GM19025 (cell line): ENCODE results near the gene VPS37D.

ENCODE experiments used
- ATAC-seq: cut with Tn5 transposase; IDR thresholded peaks from one replicate; pipeline ENCODE4 v1.9.1; 2021; ENCODE audit warnings: mild to moderate bottlenecking, low read depth, moderate library complexity; ENCODE audit not compliant: unreplicated experiment

Gene VPS37D

DNA sequence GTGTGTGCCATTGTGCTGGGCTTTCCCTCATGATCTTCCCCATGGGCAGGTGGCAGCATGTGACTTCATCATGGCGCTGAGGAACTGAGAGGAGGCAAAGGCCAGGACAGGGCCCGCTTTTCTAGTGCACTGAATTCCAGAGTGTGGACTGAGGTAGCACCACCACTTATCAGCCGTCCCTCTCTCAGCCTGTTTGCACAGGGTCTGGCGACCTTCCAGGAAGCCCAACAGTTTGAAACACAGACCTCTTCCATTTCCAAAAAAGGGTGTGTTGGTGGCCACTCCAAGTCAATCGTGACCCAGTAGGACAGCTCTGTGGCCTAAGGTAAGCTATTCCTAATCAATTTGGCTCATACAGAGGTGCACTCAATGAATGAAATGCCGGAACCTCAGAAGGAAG is 11.2 kb downstream of the VPS37D start:
- ATAC-seq: no peak

DNA sequence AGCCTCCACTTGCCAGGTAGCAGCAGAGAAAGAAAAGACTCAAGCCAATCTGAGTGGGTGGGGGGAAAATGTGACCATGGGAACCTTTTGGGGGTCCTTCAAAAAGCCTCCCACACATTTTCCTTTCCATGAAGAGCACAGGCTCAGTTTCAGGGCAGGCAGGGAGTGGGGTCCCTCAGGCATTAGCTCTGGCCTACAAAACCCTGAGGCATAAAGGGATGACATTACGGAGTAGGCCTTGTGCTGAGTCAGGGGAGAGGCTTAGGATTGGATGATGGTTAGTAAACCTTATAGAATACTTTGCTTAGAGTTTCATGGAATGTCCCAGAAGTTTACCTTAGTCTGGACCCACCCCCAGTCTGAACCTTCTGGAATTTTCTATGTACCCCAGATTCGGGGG is 12.1 kb downstream of the VPS37D start:
- ATAC-seq: no peak

DNA sequence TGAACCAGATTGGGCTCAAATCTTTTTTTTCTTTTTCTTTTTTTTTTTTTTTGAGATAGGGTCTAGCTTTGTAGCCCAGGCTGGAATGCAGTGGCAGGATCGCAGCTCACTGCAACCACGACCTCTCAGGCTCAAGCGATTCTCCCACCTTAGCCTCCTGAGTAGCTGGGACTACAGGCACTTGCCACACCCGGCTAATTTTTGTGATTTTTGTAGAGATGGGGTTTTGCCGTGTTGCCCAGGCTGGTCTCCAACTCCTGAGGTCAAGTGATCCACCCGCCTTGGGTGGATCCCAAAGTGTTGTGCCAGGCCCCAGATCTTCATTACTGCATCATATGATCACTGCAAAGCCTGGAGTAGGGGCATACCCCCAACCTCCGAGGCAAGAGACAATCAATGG is 12.9 kb downstream of the VPS37D start:
- no peak for ATAC-seq

DNA sequence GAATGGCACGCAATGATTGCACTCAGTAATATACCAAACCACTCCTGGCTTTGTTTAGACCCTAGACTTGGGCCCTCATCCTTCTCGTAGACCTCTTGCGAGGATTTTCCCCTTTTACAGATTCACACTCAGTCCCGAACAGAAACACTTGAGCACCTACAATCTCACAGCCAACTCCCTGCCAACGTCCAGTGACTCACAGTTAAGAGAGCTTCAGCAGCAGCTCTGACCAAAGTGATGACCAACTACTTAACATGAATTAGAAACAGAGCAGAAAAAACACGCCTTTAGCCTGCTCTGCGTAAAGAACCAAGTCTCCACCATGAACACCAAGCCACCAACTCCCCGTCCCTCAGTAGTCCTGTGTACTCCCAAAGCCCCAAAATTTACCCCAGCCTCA is 13.4 kb downstream of the VPS37D start:
- ATAC-seq: no peak

DNA sequence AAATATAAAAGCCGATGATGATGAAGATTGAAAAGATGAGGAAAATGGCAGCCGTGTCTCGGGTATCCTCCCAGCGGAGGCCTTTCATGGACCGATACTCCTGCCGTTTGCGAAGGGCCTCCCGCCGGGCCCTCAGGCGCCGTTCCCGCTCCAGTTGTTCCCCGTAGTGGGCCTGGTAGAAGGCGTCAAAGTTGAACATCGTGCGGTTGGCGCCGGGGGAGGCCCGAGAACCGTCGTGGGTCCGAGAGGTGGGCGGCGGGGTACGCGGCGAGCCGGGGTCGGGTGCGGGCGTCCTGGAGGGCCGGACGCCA is 15.1 kb downstream of the VPS37D start:
- no peak for ATAC-seq

DNA sequence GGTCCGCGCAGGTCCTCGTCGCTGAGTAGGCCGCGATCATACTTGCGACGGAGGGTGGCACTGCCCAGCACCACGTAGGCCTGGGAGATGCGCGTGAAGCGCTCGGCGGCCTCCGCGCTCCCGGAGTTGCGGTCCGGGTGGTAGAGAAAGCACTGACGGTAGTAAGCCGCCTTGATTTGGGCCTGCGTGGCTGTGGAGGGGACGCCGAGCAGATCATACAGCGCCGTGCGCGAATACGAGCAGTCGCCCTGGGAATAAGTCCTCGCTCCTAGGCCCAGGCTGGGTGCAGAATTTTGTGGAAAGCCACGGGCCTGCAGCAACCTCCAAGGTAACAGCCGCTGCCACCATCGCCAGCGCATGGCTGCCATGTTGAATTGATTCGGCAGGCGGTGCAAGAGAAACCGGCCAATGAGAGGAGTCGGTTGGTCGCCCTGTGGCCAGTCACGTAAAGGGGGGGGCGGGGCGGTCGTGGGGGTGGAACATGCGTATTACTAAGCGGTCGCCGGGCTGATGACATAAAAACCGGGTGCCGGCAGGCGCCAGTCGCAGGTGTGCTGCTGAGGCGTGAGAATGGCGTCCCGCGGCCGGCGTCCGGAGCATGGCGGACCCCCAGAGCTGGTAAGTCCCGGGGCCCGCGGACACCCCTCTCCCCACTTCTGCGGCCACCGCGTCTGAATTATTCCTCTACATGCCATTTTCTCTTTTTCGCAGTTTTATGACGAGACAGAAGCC is 15.6 kb downstream of the VPS37D start, which contains the start of the genes BUD23 and DNAJC30:
BUD23 (plus strand) TSS at position 542 of the 732 bp plus-strand sequence; CDS start at position 571, 29 bp downstream.
DNAJC30 (minus strand) TSS at position 398 of the 732 bp plus-strand sequence; CDS start at position 368, 30 bp downstream.
- ATAC-seq: peak; percentile 89

DNA sequence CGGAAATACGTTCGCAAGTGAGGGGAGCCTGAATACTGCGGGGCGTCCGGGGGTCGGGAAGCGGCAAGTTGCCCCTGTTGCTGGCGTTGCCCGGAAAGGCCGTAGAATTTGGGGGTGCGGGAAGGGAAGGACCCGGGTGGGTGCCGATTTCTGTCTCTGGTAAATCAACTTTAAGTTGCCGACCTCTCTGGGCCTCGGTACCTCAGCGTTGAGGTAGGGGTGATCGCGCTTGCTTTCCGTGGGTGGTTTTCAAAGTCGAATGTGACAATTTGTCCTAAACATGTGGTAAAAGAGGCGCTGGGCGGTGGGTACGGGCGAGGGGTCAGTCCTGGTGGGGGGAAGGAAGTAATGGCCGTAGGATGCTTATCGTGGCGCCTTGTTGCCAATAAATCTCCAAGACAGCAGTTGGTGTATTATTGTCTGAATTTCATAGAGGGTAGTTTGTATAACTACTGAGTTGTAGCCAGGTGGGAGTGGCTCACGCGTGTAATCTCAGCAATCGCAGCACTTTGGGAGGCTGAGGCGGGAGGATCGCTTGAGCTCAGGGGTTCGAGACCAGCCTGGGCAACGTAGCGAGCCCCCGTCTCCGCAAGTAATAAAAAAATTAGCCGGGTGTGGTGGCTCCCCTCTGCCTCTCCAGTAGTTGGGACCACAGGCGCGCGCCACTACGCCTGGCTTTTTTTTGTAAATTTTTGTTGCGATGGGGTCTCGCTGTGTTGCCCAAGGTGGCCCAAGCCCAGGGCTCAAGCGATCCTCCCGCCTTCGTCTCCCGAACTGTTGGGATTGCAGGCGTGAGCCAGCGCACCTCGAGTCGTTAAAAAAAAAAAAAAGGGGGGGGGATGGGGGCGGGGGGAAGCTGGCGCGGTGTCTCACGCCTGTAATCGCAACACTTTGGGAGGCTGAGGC is 16.4 kb downstream of the VPS37D start:
- no peak for ATAC-seq

DNA sequence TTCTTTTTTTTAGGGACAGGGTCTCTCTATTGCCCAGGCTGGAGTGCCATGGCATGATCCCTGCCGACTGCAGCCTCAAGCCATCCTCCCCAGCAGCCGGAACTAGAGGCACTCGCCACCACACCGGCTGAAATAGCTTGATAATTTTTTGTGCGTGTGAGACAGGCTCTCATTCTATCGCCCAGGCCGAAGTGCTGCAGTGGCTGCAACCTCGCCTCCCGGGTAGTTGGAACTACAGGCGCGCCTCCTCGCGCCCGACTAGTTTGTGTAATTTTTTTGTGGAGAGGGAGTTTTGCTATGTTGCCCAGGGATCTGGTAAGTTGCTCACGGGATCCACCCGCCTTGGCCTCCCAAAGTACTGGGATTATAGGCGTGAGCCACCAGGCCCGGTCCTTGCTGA is 17.7 kb downstream of the VPS37D start:
- ATAC-seq: no peak

DNA sequence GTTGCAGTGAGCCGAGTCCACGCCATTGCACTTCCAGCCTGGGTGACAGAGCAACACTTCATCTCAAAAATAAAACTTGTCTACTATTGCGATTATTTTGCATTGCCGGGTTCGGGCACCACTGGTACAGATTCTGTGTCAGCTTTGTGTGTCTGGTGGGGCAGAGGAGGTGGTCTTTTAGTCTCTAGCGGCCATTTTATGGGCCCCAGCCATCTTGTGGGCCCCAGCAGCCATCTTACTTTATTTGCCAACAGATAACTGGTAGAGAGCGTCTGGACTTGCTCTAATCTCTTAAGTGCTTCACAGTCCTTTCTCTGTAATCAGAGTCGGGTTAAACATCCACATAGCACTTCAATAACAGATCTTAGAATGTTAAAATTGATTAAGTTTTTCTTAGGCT is 20.7 kb downstream of the VPS37D start:
- no peak for ATAC-seq

DNA sequence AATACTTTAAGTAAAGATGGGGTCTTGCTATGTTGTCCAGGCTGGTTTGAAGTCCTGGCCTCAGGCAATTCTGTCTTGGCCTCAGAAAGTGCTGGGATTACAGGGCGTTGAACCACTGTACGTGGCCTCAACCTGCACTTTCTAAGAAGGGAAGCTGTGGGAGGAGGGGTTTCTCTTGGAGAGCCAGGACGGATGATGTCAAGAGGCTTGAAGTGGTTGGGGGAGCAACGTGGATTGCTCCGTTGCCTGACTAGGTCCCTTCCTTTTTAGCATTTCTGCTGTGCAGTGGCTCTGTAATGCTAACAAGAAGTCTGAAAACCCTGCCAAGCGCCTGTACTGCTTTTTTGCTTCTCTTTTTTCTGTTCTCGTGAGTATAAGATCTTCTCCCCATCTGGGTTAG is 23.0 kb downstream of the VPS37D start:
- no peak for ATAC-seq

DNA sequence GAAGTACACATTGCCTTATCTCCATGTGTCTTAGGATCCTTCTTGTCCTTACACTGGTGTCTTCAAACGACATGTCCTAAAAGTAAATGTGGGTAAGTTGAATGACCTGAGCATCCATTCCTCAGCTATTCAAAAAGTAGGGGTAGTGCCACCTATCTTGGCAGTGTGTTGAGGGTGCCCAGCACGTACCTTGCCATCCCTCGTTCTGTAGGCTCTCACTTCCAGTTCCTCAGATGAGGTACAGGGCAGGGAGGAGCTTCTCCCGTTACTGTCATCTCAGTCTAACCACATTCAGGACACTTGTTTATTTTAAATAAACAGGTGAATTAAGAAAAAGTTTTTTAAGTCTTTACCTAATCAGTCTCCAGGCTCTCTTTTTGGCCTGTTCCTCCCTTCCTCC is 28.7 kb downstream of the VPS37D start:
- no peak for ATAC-seq

DNA sequence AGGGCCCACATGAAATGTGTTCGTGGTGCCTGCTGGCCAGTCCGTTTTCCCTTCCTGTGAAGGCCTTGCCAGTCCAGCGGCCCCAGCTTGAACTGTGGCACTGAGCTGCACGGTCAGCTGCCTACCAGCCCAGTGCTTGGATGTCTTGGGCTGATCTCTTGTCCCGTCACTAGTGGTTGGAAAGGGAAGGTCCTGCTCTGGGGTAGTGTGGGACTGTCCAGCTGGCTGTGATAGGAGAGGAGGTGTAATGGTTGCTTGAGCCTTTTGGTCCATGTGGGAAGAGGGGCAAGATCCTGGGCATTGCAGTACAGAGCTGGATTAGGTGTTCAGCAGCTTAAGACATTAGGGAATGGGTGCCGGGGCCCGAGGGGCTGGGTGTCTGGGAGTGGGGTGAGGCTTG is 30.8 kb downstream of the VPS37D start:
- ATAC-seq: no peak

DNA sequence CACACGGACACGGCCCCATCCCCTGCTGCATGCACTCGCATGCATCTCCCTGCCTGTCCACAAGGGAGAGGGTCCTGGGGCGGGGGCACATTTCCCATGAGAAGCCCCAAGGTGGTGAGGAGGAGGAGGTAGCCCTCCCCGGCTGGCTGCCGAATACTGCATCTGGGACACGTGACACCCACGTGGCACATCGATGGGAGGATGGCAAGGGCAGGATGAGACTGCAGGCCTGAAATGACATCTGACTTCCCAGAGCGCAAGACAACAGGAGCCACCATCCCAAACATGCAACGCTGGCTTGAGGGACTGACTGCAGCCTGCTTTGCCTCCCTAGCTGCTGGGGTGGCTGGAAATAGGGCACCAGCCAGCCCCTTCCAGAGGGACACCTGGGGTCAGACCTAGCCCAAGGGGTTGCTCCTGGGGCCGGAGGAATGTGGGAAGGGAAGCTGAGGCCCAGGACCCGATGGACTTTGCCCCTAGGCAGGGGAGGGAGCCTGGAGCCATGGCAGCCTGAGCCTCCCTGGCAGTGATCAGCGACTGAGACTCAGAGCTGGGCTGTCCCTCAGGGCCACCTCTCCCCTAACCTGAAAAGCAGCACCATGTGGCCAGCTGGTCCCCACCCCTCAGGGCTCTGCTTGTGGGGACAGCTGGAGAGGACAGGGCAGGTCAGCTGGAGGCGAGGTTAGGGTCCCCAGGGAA is 31.9 kb downstream of the VPS37D start:
- ATAC-seq: no peak

DNA sequence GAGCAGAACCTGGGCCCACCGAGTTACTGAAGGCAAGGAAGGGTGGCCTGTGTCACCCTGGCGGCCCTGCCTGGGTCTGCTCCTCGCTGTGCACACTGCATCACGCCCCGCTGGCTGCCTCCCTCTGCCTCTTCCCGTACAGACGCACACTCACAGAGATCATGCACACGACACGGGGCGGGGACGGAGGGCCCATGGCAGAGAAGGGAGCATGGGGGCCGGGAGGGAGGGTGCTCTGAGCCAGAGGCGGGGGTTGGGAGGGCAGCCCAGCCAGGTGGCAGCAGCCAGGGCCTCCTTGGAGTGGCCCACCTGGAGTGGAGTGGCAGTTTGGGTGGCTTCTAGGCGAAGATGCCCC is 32.4 kb downstream of the VPS37D start:
- ATAC-seq: no peak

DNA sequence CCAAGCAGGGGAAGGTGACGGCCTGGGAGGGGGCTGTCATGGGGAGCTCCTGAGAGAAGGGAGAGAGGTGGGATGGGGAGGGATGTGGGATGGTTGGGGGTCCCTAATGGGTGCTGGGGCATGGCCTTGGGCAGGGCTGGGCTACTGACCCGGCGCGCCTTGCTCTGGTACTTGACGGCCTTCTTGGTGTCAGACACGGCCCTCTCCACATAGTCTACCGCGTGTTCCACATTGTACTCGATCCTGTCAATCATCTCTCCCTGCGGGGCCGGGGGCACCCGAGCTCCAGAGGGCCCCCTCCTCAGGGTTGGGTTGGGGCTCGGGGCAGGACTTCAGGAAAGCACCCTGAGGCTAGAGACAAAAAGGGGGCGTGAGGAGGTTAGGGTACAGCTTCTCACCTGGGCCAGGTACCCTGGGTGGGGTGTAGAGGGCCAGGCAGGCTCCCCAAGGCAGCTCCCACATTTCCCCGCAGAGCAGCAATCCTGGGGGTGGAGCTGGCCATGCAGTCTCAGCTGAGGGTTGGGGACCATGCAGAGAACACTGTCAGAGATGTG is 33.0 kb downstream of the VPS37D start:
- no peak for ATAC-seq

DNA sequence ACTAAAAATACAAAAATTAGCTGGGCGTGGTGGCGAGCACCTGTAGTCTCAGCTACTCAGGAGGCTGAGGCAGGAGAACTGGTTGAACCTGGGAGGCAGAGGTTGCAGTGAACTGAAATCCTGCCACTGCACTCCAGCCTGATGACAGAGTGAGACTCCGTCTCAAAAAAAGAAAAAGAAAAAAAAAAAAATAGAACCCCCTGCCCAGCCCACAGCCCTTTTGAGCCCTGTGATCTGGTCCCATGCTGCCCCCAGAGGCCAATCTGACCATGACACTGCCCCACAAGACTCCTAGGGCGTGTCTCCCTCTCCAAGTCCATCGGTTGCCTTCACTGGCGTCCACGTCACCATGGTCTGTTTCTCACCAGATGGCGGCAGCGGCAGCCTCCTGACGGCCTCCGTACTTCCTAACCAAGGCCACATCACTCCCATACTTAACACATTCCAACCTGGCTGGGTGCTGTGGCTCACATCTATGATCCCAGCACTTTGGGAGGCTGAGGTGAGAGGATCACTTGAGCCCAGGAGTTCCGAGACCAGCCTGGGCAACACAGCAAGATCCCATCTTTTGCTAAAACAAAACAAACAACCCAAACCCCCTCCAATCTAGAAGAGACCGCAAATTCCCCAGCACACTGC is 33.8 kb downstream of the VPS37D start:
- ATAC-seq: no peak

DNA sequence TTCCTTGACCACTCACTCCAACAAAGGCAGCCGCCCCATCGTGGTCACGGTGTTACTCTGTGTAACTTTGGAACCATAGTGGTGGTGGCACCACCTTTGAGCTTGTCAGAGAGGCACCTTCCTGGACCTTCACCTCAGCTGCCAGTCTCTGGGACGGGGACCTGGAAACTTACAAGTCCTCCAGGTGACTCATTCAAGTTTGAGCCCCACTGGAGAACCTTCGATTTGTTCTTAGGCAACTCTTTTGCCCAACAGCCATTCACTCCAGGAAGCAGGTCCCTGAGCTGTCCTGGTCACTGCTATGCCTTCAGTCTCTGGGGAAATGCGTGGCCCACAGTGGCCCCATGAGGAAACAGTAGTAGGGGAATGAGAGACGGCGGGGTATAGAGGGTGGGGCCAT is 34.6 kb downstream of the VPS37D start:
- no peak for ATAC-seq

DNA sequence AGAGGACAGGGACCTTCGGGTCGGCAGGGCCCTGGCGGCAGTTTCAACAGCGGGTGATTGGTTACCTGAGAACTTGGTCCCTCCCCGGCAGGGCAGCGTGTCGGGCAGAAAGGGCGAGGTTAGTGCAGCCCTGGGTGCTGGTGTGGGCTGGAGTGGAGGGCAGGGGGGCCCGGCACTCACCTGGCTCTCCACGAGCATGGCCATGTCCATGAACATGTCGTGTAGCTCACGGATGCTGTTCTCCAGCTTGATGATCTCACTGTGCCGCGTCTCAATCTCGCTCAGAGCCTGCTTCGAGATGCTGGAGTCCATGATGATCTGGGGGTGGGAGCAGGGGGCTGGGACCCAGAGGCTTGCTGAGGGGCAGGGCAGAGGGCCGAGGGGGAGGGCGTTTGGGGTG is 35.0 kb downstream of the VPS37D start:
- no peak for ATAC-seq

DNA sequence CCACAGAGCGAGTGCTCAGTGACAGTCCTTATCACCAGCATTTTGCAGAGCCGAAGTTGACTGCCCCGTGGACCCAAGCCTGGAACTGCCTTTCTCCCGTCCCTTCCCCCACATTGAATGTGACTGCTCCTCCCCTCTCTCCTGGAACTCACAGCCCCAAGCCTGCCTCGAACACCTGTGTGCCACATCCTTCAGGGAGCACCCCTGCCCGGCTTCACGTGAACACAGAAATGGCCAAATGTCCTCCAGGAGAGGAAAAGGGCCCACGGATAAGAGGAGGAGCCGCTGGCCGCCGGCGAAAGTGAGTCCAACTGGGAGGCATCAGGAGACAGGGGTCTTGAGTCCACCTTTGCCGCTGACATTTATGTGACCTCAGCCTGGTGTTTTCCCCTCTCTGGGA is 35.6 kb downstream of the VPS37D start:
- no peak for ATAC-seq

DNA sequence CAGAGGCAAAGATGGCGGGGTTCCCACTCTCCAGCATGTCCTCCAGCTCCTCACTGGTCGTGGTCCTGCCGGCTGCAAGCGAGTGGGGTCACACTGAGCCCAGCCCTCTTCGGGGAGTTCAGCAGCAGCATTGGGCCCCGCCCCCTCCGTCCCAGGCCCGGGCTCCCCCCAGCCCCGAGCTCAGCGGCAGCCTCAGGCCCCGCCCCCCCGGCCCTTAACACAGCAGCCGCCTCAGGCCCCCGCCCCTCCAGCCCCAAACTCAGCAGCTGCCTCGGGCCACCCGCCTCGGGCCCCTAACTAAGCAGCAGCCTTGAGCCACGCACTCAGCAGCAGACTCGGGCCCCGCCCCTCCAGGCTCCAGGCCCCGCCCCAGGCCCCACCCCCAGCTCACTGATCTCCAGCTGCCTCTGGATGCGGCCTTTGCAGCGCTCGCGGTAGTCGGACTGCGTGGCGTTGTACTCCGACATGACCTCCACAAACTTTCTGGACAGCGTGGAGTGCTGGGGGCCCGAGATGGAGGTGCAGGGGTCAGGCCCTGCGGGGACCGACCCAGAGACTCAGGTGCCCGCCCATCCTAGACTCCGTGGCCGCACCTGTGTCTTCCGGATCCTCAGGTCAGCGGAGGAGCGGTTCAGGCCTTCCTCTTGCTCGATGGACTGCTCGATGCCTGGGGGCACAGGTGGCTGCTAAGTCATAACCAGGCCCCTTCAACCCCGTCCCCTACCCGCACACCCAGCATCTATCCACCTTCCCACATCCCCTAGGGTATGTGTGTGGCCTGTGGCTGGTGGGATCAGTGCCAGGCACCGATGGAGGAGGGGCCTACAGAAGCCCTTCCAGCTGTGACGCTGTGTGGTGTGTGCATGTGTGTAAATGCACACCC is 36.4 kb downstream of the VPS37D start:
- ATAC-seq: no peak
